Astrocyte of the cerebellum (primary cell): ENCODE results near the gene FSD1.

Experiments used
- DNase-seq: peaks from one replicate; pipeline ENCODE4 v3.0.0-alpha.2; 2011; ENCODE audit warnings: low read depth
- H3K4me3 ChIP-seq: 2 replicates; pipeline ENCODE4 v1.5.1; 2011; ENCODE audit warnings: mild to moderate bottlenecking, low read depth, low read length, moderate library complexity
- in situ Hi-C: cut with HindIII; loops from 2 replicates; pipeline ENCODE4 v1.10.0; 2017; ENCODE audit warnings: low sequenced_read_pairs
- TF ChIP-seq, protein P1 (sequence below): IDR thresholded peaks from 2 replicates; pipeline ENCODE4 v1.5.1; 2012; ENCODE audit warnings: low read length, low read depth, moderate library complexity, mild to moderate bottlenecking; ENCODE audit errors: missing control alignments

FSD1 gene

DNA sequence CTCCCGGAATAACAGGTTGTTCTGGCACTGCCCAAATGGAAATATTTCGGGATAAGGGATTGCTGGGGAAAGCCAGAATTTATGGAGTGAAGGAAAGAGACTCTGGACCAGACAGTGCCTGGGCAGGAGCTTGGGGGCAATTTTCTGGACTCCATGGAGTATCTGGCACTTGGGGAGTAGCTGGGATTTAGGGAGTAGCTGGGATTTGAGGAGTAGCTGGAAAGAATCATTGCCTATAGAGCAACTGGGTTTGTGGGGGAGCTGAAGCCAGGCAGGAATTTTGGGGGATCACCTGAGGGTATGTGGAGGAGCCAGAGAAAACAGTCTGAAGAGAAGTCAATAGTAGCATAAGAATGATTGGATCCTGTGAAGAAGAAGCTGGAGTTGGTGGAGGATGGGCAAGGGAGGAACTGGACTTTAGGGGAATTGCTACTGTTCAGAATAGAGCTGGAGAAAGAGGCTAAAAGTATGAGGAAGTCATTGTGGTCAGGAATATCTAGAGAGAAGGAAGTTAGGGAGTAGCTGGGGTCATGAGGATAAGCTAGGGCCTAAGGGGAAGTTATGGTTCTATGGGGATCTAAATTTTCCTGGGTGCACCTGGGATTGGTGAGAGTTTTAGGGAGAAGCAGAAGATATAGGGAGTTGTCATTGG is 14.8 kb downstream of the FSD1 start:
- in situ Hi-C loops, result no loop called here
- DNase-seq, result no peak
- TF ChIP-seq, protein P1, sequence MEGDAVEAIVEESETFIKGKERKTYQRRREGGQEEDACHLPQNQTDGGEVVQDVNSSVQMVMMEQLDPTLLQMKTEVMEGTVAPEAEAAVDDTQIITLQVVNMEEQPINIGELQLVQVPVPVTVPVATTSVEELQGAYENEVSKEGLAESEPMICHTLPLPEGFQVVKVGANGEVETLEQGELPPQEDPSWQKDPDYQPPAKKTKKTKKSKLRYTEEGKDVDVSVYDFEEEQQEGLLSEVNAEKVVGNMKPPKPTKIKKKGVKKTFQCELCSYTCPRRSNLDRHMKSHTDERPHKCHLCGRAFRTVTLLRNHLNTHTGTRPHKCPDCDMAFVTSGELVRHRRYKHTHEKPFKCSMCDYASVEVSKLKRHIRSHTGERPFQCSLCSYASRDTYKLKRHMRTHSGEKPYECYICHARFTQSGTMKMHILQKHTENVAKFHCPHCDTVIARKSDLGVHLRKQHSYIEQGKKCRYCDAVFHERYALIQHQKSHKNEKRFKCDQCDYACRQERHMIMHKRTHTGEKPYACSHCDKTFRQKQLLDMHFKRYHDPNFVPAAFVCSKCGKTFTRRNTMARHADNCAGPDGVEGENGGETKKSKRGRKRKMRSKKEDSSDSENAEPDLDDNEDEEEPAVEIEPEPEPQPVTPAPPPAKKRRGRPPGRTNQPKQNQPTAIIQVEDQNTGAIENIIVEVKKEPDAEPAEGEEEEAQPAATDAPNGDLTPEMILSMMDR, result no peak
- no peak overlapping the region for H3K4me3 ChIP-seq

DNA sequence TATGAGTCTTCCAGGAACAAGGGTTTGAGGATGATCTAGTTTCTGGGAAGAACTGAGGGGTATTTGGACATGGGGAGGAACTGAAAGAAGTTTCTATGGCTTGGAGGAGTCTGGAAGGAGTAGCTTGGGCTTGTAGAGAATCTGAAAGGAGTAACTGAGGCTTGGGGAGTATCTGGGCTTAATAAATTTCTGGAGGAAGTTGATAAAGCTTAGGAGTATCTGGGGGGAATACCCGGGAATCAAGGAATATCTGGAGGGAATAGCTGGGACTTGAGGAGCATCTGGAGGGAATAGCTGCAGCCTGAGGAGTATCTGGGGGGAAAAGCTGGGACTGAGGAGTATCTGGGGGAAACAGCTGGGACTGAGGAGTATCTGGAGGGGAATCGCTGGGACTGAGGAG is 16.0 kb downstream of the FSD1 start:
- DNase-seq, result no peak
- in situ Hi-C loops, result no loop called here
- H3K4me3 ChIP-seq, result no peak overlapping the region
- TF ChIP-seq, protein P1, result no peak

DNA sequence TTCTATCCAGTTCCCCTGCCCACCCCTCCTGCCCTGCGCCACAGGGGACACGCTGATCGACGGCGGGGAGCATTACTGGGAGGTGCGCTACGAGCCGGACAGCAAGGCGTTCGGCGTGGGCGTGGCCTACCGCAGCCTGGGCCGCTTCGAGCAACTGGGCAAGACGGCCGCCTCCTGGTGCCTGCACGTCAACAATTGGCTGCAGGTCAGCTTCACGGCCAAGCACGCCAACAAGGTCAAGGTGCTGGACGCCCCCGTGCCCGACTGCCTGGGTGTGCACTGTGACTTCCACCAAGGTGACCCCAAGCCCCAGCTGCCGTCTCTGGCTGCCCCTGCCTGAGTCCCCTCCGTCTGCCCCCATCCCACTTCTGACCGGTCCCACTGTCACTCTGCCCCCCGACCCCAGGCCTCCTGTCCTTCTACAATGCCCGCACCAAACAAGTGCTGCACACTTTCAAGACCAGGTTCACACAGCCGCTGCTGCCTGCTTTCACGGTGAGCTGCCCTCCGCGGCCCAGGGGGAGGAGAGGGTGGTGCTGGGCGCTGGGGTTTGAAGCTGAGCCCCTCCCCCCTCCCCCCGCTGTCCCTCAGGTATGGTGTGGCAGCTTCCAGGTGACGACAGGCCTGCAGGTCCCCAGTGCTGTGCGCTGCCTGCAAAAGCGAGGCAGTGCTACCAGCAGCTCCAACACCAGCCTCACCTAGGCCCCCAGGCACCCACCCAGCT is 18.7 kb downstream of the FSD1 start:
- in situ Hi-C loops, result no loop called here
- TF ChIP-seq, protein P1, result no peak
- no peak for DNase-seq
- H3K4me3 ChIP-seq, result no peak overlapping the region

DNA sequence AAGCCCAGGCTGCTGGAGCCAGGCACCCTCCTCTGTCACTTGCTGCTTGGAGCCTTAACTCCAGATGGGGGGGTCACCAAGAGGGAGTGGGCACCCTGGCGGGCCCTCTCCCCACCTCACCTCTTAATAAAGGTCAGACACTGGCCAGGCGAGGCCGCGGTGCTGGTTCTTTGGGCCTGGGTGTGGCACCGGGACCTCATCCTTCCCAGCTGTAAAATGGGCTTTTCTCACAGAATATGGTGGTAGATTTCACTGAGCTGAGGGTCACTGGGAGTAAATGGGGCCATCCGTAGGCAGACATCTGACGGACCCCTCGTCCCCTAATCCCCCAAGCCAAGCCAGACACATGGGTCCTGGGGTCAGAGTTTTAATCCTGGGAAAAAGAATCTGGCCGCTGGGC is 19.3 kb downstream of the FSD1 start:
- TF ChIP-seq, protein P1, result no peak
- DNase-seq, result no peak
- in situ Hi-C loops, result no loop called here
- H3K4me3 ChIP-seq, result no peak overlapping the region

DNA sequence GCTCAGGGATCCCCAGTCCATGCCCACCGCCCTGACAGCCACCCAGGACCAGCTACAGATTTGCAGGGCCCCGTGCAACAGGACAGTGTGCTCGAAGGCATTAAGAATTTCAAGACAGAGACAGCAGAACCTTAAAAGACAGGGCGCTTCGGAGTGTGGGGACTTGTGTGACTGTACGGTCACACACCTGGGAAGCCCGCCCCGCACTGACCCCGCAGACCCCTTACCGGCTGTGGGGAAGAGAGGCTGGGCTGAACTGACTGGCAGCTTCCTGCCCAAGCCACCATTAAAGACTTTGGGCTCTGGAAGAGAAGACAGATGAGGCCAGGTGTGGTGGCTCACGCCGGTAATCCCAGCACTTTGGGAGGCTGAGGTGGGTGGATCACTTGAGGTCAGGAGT is 19.8 kb downstream of the FSD1 start:
- in situ Hi-C loops, result no loop called here
- no peak overlapping the region for H3K4me3 ChIP-seq
- TF ChIP-seq, protein P1, result no peak
- no peak for DNase-seq

DNA sequence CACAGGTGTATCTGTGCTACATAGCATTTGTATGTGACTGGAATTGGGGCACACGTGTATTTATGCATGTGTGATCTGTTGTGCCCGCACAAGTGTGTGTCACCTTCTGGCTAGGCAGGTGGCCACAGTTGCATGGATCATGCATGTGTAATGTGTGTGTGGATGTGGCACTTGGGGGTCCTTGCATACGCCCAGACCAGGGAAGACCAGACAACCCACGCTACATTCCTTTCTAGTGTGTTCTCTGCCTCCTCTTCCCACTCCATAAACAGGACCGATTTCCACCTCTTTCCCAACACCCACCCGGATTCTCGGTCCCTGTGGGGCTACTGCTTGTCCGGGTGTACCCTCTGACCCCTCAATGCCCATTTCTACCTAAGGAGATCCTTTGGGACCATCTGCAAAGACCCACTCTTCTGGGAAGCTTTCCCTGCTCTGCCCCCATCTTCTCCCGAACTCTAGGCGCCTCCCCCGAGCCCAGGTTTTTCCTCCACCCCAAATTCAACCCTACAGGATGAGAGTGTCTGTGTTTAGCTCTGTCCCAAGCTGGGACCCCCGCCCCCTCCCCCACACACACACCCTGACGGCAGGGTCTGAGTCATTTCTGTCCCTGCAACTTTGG is 21.9 kb downstream of the FSD1 start:
- TF ChIP-seq, protein P1, result no peak
- in situ Hi-C loops, result no loop called here
- H3K4me3 ChIP-seq, result no peak overlapping the region
- DNase-seq, result no peak
